Astrocyte of the spinal cord (primary cell): Measurements from ENCODE around the gene FN1.
"Not testable (repeated sequence)": the region's sequence is repeated elsewhere in the genome, so short reads cannot be mapped to it uniquely, and the experiment has no call there.

Source experiments
- DNase-seq: peaks from one replicate; pipeline ENCODE4 v3.0.0; 2011; ENCODE audit warnings: low read depth, low spot score
- H3K4me3 ChIP-seq: 2 replicates; pipeline ENCODE4 v1.5.1; 2011; ENCODE audit warnings: low read depth, mild to moderate bottlenecking, low read length, moderate library complexity
- in situ Hi-C: cut with HindIII; loops from 2 replicates; pipeline ENCODE4 v1.10.0; 2017; ENCODE audit warnings: low sequenced_read_pairs
- TF ChIP-seq, protein P1 (sequence below): IDR thresholded peaks from 2 replicates; pipeline ENCODE4 v1.5.1; 2012; ENCODE audit warnings: low read depth, mild to moderate bottlenecking, low read length, inconsistent platforms

FN1 gene

DNA sequence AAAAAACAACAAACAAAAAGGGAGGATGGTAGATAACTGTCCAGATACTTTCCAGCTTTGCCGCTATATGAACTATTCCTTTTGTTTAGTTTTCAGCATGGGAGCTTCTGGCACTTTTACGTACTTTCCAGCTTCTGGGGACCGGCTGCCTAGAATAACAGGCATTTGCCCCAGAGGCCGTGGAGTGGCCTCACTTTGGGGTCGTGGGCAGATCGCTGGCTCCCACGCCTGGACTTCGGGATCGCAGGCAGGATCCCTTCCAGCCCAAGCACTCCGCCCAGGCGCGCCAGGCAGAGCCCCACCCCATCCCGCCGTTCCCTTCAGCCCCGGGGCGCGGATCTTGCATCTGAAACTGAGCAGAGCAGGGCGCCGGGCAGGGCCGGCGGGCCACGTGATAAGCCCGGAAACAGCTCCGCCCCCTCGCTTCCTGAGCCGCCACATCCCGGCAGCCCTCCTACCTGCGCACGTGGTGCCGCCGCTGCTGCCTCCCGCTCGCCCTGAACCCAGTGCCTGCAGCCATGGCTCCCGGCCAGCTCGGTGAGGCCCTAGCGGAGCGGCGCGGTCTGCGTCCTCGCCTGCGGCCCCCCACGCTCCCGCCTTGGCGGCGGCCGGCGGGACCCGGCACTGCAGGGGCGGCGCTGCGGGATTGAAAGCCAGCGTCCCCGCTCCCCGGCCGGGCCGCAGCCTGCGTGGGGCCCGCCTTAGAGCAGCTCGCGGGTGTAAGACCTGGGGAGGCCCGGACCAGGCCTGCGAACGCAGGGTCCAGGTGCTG lies 124.1 kb downstream of the FN1 start, which contains the start of gene ATIC:
TSS of gene ATIC (plus strand) at position 435 of the 772 bp plus-strand sequence. CDS start at position 519, 84 bp downstream.
- peak; percentile 93 for DNase-seq
- TF ChIP-seq, protein P1, sequence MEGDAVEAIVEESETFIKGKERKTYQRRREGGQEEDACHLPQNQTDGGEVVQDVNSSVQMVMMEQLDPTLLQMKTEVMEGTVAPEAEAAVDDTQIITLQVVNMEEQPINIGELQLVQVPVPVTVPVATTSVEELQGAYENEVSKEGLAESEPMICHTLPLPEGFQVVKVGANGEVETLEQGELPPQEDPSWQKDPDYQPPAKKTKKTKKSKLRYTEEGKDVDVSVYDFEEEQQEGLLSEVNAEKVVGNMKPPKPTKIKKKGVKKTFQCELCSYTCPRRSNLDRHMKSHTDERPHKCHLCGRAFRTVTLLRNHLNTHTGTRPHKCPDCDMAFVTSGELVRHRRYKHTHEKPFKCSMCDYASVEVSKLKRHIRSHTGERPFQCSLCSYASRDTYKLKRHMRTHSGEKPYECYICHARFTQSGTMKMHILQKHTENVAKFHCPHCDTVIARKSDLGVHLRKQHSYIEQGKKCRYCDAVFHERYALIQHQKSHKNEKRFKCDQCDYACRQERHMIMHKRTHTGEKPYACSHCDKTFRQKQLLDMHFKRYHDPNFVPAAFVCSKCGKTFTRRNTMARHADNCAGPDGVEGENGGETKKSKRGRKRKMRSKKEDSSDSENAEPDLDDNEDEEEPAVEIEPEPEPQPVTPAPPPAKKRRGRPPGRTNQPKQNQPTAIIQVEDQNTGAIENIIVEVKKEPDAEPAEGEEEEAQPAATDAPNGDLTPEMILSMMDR, result no peak
- H3K4me3 ChIP-seq, result peak within 1 kb of the TSS; percentile 66
- in situ Hi-C loops, result no loop called here

DNA sequence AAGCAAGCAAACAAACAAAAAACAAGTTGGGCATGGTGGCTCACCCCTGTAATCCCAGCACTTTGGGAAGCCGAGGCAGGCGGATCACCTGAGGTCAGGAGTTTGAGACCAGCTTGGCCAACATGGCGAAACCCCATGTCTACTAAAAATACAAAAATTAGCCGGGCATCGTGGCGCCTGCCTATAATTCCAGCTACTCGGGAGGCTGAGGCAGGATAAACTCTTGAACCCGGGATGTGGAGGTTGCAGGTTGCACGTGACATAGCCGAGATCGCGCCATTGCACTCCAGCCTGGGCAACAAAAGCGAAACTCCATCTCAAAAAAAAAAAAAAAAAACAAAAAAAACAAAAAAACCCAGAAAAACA lies 124.6 kb downstream of the FN1 start:
- in situ Hi-C loops, DNase-seq: not testable (repeated sequence)
- peak overlapping the region; percentile 66 for H3K4me3 ChIP-seq
